Central memory CD8-positive, alpha-beta T cell (primary cell): Measurements from ENCODE around the gene NHP2.
A peak's percentile ranks its signal among the peaks of the same experiment; 100 is the strongest.

Experiments
- ATAC-seq: fragments of 150-1000 bp; cut with Tn5 transposase; replicated peaks from 2 replicates; pipeline ENCODE4 v1.10.0; 2022; ENCODE audit warnings: mild to moderate bottlenecking, moderate FRiP score, moderate number of reproducible peaks; ENCODE audit not compliant: poor library complexity, severe bottlenecking; ENCODE audit errors: extremely low read depth
- DNase-seq, 2 donors: peaks; one replicate each; pipeline ENCODE4 v3.0.0; 2021; ENCODE audit warnings: low spot score in 2 of 2
- H3K27ac Mint-ChIP-seq: one replicate; pipeline ENCODE4 v1.8.0; 2022; ENCODE audit warnings: low read depth, mild to moderate bottlenecking, moderate library complexity, mixed read lengths
- H3K27me3 Mint-ChIP-seq: one replicate; pipeline ENCODE4 v1.8.0; 2022; ENCODE audit warnings: mixed read lengths
- H3K36me3 Mint-ChIP-seq: one replicate; pipeline ENCODE4 v1.8.0; 2022; ENCODE audit warnings: mild to moderate bottlenecking, moderate library complexity, mixed read lengths; ENCODE audit not compliant: insufficient read depth
- H3K4me1 Mint-ChIP-seq: one replicate; pipeline ENCODE4 v1.8.0; 2022; ENCODE audit warnings: mixed read lengths
- H3K4me3 Mint-ChIP-seq: one replicate; pipeline ENCODE4 v1.8.0; 2022; ENCODE audit warnings: mild to moderate bottlenecking, moderate library complexity, mixed read lengths
- H3K9me3 Mint-ChIP-seq: one replicate; pipeline ENCODE4 v1.8.0; 2022; ENCODE audit warnings: mixed read lengths

The NHP2 gene

GRCh38 chr5:178123966-178124925, 29.4 kb downstream of the NHP2 start:
- Mint-ChIP-seq H3K4me1 (peaks cover 6% of the 10 kb centered on the region), H3K4me3 (no peak overlapping the region), H3K27me3 (no peaks in the 10 kb centered on the region), H3K36me3 (peaks cover 6% of the 10 kb centered on the region), H3K9me3 (no peaks in the 10 kb centered on the region), H3K27ac (no peak overlapping the region)
- DNase-seq (no peak), ATAC-seq (no peak)

GRCh38 chr5:178123094-178123965, 30.4 kb downstream of the NHP2 start:
- Mint-ChIP-seq H3K27ac (no peak overlapping the region), H3K9me3 (no peaks in the 10 kb centered on the region), H3K27me3 (no peaks in the 10 kb centered on the region), H3K4me3 (no peak overlapping the region), H3K4me1 (peaks cover 6% of the 10 kb centered on the region), H3K36me3 (peaks cover 6% of the 10 kb centered on the region)
- no peak for DNase-seq
- no peak for ATAC-seq

DNA sequence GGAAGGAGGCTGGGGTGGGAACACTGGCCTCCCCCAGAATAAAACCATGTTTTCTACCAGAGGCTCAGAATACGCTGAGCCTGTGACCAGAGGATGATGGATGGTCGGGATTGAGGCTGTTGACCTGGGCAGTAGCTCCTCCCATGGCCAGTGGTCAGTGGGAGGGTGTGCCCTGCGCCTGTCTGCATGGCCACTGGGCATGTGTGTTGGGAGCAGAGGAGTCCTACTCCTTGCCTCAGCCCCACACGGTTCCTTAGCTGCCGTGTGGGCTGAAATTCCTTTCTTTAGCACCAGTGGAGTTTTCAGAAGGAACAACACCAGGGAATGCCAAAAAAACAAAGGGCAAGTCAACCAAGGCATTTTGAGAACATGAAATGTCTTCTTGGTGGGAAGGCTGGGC, 31.3 kb downstream of the NHP2 start:
- no peak for DNase-seq
- H3K4me3 Mint-ChIP-seq: no peak overlapping the region
- H3K4me1 Mint-ChIP-seq: peaks cover 6% of the 10 kb centered on the region
- no peak for ATAC-seq
- peaks cover 6% of the 10 kb centered on the region for H3K36me3 Mint-ChIP-seq
- no peaks in the 10 kb centered on the region for H3K27me3 Mint-ChIP-seq
- H3K27ac Mint-ChIP-seq: no peak overlapping the region
- no peaks in the 10 kb centered on the region for H3K9me3 Mint-ChIP-seq

DNA sequence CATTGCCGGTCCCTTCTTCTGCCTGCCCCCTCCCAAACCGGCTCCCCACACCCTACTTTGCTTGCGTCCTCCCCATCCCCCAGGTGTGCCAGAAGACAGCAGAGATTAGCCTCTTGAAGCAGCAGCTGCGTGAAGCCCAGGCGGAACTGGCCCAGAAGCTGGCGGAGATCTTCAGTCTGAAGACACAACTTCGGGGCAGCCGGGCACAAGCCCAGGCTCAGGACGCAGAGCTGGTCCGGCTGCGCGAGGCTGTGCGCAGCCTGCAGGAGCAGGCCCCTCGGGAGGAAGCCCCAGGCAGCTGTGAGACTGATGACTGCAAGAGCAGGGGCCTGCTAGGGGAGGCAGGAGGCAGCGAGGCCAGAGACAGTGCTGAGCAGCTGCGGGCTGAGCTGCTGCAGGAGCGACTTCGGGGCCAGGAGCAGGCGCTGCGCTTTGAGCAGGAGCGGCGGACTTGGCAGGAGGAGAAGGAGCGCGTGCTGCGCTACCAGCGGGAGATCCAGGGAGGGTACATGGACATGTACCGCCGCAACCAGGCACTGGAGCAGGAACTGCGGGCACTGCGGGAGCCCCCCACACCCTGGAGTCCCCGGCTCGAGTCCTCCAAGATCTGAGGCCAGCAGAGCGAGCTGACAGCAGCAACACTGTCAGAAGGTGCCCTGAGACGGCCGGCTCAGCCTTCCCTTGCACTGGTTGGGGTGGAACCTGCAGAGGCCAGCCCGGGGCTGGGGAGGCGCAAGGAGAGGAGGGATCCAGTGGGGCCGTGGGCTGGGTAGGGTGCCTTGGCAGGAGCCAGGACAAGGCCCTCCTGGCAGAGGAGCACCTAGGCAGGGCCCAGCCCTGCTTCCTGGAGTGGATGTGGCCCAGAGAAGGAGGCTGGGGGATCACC, 32.1 kb downstream of the NHP2 start:
- Mint-ChIP-seq H3K4me3 (no peak overlapping the region), H3K27ac (no peak overlapping the region)

DNA sequence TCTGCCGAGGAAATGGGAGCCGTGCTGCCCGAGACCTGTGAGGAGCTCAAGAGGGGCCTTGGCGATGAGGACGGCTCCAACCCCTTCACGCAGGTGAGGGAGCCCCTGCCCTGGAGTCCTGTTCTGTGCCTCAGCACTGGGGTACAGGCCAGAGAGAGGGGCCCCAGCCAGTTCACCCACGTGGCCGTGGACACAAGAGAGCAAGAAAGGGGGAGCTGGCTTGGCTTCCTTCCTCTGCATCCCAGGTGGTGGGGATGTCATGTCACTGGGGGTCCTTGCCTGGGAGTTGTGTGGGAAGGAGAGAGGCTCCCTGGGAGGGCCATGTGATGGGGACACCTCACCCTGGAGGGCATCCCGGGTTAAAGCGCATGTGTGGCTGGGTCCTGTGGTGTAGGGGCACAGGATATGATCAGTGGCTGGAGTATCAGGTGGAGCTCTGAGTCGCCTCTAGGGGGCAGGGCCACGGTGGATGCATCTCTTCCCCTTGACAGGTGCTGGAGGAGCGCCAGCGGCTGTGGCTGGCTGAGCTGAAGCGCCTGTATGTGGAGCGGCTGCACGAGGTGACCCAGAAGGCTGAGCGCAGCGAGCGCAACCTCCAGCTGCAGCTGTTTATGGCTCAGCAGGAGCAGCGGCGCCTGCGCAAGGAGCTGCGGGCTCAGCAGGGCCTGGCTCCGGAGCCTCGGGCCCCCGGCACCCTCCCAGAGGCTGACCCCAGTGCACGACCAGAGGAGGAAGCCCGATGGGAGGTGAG, 32.9 kb downstream of the NHP2 start:
- peaks cover 19% of the 10 kb centered on the region for H3K4me1 Mint-ChIP-seq
- no peaks in the 10 kb centered on the region for H3K9me3 Mint-ChIP-seq
- H3K4me3 Mint-ChIP-seq: no peak overlapping the region
- H3K36me3 Mint-ChIP-seq: peaks cover 12% of the 10 kb centered on the region
- DNase-seq (peak; percentile 57 to 65), ATAC-seq (peak; percentile 26)
- H3K27me3 Mint-ChIP-seq: no peaks in the 10 kb centered on the region
- H3K27ac Mint-ChIP-seq: no peak overlapping the region

More for the DNA sequence above, 32.1 kb downstream of the NHP2 start:
- H3K9me3 Mint-ChIP-seq: no peaks in the 10 kb centered on the region
- H3K36me3 Mint-ChIP-seq: peaks cover 10% of the 10 kb centered on the region
- H3K27me3 Mint-ChIP-seq: no peaks in the 10 kb centered on the region
- H3K4me1 Mint-ChIP-seq: peaks cover 11% of the 10 kb centered on the region
- DNase-seq (no peak), ATAC-seq (no peak)

GRCh38 chr5:178119915-178120606, 33.6 kb downstream of the NHP2 start:
- Mint-ChIP-seq H3K4me1 (peaks cover 24% of the 10 kb centered on the region), H3K27me3 (no peaks in the 10 kb centered on the region), H3K36me3 (peaks cover 13% of the 10 kb centered on the region), H3K27ac (no peak overlapping the region), H3K9me3 (no peaks in the 10 kb centered on the region), H3K4me3 (no peak overlapping the region)
- DNase-seq (no peak), ATAC-seq (no peak)

GRCh38 chr5:178117923-178118701, 35.6 kb downstream of the NHP2 start:
- H3K9me3 Mint-ChIP-seq: no peaks in the 10 kb centered on the region
- H3K27ac Mint-ChIP-seq: no peak overlapping the region
- no peak overlapping the region for H3K4me3 Mint-ChIP-seq
- no peaks in the 10 kb centered on the region for H3K27me3 Mint-ChIP-seq
- no peak for ATAC-seq
- peaks cover 21% of the 10 kb centered on the region for H3K36me3 Mint-ChIP-seq
- H3K4me1 Mint-ChIP-seq: peaks cover 36% of the 10 kb centered on the region
- no peak for DNase-seq

GRCh38 chr5:178116143-178116885, 37.4 kb downstream of the NHP2 start:
- peak; percentile 72 to 88 for DNase-seq
- Mint-ChIP-seq H3K27ac (peak overlapping the region; percentile 84), H3K27me3 (no peaks in the 10 kb centered on the region)

GRCh38 chr5:178115814-178116142, 37.9 kb downstream of the NHP2 start:
- no peak for ATAC-seq
- Mint-ChIP-seq H3K27ac (peak overlapping the region; percentile 84), H3K4me1 (peaks cover 37% of the 10 kb centered on the region), H3K27me3 (no peaks in the 10 kb centered on the region), H3K9me3 (no peaks in the 10 kb centered on the region), H3K4me3 (peak overlapping the region; percentile 92), H3K36me3 (peaks cover 23% of the 10 kb centered on the region)
- peak in 1 of 2 donors; percentile 15 for DNase-seq

More at GRCh38 chr5:178116143-178116885, 37.4 kb downstream of the NHP2 start:
- Mint-ChIP-seq H3K36me3 (peaks cover 24% of the 10 kb centered on the region), H3K4me3 (peak overlapping the region; percentile 92), H3K4me1 (peaks cover 40% of the 10 kb centered on the region), H3K9me3 (no peaks in the 10 kb centered on the region)
- ATAC-seq: peak; percentile 63

DNA sequence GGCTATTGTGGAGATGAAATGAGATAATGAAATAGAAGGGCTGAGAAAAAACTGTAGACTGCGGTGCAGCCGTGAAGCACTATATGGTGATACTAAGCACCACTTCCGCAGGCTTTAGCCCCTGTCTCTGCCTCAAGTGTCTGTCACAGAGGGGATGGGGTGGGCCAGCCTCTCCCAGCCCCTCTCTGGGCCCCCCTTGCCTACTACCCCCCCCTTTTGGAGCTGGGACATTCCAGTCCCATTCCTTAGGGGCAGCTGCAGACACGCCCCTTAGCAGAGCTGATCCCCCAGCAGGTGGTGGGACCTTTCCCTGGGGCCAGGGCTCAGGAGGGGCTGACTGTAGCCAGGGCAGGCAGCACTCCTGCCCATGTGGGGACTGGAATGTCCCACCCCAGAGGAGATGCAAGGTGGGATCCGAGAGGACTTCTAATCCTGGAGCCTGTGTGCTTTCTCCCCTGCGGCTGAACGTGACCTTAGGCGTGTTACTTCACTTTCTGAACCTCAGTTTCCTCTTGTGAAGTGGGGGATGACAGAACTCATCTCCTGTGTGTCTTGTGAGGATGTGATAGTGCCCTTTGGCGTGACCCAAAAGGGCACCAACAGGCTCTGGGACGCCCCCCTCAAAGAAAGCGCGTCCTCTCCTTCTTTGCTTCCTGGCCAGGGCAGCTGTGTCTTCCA, 38.4 kb downstream of the NHP2 start:
- Mint-ChIP-seq H3K4me1 (peaks cover 35% of the 10 kb centered on the region), H3K27me3 (no peaks in the 10 kb centered on the region), H3K4me3 (peak overlapping the region; percentile 92), H3K36me3 (peaks cover 22% of the 10 kb centered on the region), H3K9me3 (no peaks in the 10 kb centered on the region), H3K27ac (peak overlapping the region; percentile 84)
- peak in 1 of 2 donors; percentile 62 for DNase-seq
- ATAC-seq: peak; percentile 59
